HG02970 (cell line): Measurements from ENCODE around the gene KMT5B.
A peak's percentile ranks its signal among the peaks of the same experiment; 100 is the strongest.

Experiments used
- ATAC-seq: cut with Tn5 transposase; IDR thresholded peaks from one replicate; pipeline ENCODE4 v1.9.1; 2021; ENCODE audit warnings: mild to moderate bottlenecking, moderate library complexity, moderate number of reproducible peaks; ENCODE audit not compliant: unreplicated experiment, low FRiP score

The KMT5B gene

GRCh38 chr11:68122936-68123539 lies 90.1 kb downstream of the KMT5B start:
- no peak for ATAC-seq

GRCh38 chr11:68121067-68121899 lies 91.8 kb downstream of the KMT5B start, which contains the start of gene CHKA:
TSS of gene CHKA (minus strand) at chr11:68121388. CDS start at chr11:68121177, 211 bp downstream.
- ATAC-seq: peak; percentile 85

GRCh38 chr11:68120273-68121066 lies 92.6 kb downstream of the KMT5B start:
- ATAC-seq: peak; percentile 30

- no peak for ATAC-seq
These were observed 94.2 kb downstream of the KMT5B start for GRCh38 chr11:68118706-68119448.

- ATAC-seq: no peak
These were observed 95.1 kb downstream of the KMT5B start for GRCh38 chr11:68117853-68118470.

GRCh38 chr11:68116974-68117373 lies 96.1 kb downstream of the KMT5B start:
- no peak for ATAC-seq

GRCh38 chr11:68116126-68116525 lies 97.0 kb downstream of the KMT5B start:
- ATAC-seq: no peak

GRCh38 chr11:68115285-68115684 lies 97.8 kb downstream of the KMT5B start:
- no peak for ATAC-seq

GRCh38 chr11:68113986-68114385 lies 99.1 kb downstream of the KMT5B start:
- no peak for ATAC-seq

- ATAC-seq: no peak
These were observed 105.4 kb downstream of the KMT5B start for GRCh38 chr11:68107689-68108088.

- ATAC-seq: no peak
These were observed 106.7 kb downstream of the KMT5B start for GRCh38 chr11:68106165-68106940.
